ENCODE measurements around the gene OR1L6.

The OR1L6 gene

GRCh38 chr9:122788831-122789230 lies 46.7 kb downstream of the OR1L6 start, which contains the start of gene OR5C1:
Gene OR5C1, plus strand, starts transcription at chr9:122788933. Its CDS starts 0 bp downstream, at chr9:122788933.
- no peaks in the 10 kb centered on the region for H3K4me1 ChIP-seq (ENCODE audit: control extremely low read depth in 1 of 4, control insufficient read depth in 4 of 4, insufficient read depth in 4 of 4, low read length in 3 of 4)
- ChIA-PET POLR2A (no interaction called here), CTCF (no interaction called here)
- no peak within 1 kb of the TSS for H3K27ac ChIP-seq (ENCODE audit: insufficient read depth in 1 of 2, low read depth in 1 of 2, low read length in 2 of 2, poor library complexity in 1 of 2, severe bottlenecking in 2 of 2)
- H3K27me3 ChIP-seq (replicated peaks in 2 of 5; ENCODE audit: control insufficient read depth in 4 of 5, insufficient read depth in 5 of 5, low read length in 4 of 5) = no peaks in the 10 kb centered on the region
- WGBS (ENCODE audit: insufficient coverage) = 98% methylated on average over 12 of the region's 12 CpGs
- no peak for DNase-seq
- no peak within 1 kb of the TSS for H3K4me3 ChIP-seq (ENCODE audit: control insufficient read depth in 1 of 7, extremely low read depth in 1 of 7, insufficient read depth in 4 of 7, low read depth in 2 of 7, low read length in 6 of 7)
- H3K36me3 ChIP-seq (ENCODE audit: control insufficient read depth in 4 of 4, insufficient read depth in 4 of 4, low read length in 3 of 4) = no peaks in the 10 kb centered on the region
- no peaks in the 10 kb centered on the region for H3K9me3 ChIP-seq (ENCODE audit: control extremely low read depth in 1 of 5, control insufficient read depth in 4 of 5, insufficient read depth in 2 of 5, low read depth in 1 of 5, low read length in 4 of 5)

- 97% methylated on average over 28 of the region's 28 CpGs for WGBS (ENCODE audit: insufficient coverage)
- DNase-seq = no peak
- ChIA-PET POLR2A (no interaction called here), CTCF (interaction anchor here (1.2 kb wide), 1 partner anchor 18 kb away, joined by 3 read pairs; no protein-coding TSS in a partner anchor)
- Histone ChIP-seq H3K27ac (ENCODE audit: insufficient read depth in 1 of 2, low read depth in 1 of 2, low read length in 2 of 2, poor library complexity in 1 of 2, severe bottlenecking in 2 of 2) (no peak overlapping the region), H3K9me3 (ENCODE audit: control extremely low read depth in 1 of 5, control insufficient read depth in 4 of 5, insufficient read depth in 2 of 5, low read depth in 1 of 5, low read length in 4 of 5) (no peaks in the 10 kb centered on the region), H3K36me3 (ENCODE audit: control insufficient read depth in 4 of 4, insufficient read depth in 4 of 4, low read length in 3 of 4) (no peaks in the 10 kb centered on the region), H3K27me3 (replicated peaks in 2 of 5; ENCODE audit: control insufficient read depth in 4 of 5, insufficient read depth in 5 of 5, low read length in 4 of 5) (no peaks in the 10 kb centered on the region), H3K4me3 (ENCODE audit: control insufficient read depth in 1 of 7, extremely low read depth in 1 of 7, insufficient read depth in 4 of 7, low read depth in 2 of 7, low read length in 6 of 7) (no peak overlapping the region), H3K4me1 (ENCODE audit: control extremely low read depth in 1 of 4, control insufficient read depth in 4 of 4, insufficient read depth in 4 of 4, low read length in 3 of 4) (peaks cover 0 to 4% (median 0%) of the 10 kb centered on the region in 4 experiments)
Observed at GRCh38 chr9:122789256-122790046, 47.3 kb downstream of the OR1L6 start.

- POLR2A ChIA-PET = no interaction called here
- Histone ChIP-seq H3K27me3 (replicated peaks in 2 of 5; ENCODE audit: control insufficient read depth in 4 of 5, insufficient read depth in 5 of 5, low read length in 4 of 5) (no peaks in the 10 kb centered on the region), H3K4me3 (ENCODE audit: control insufficient read depth in 1 of 7, extremely low read depth in 1 of 7, insufficient read depth in 4 of 7, low read depth in 2 of 7, low read length in 6 of 7) (no peak overlapping the region), H3K36me3 (ENCODE audit: control insufficient read depth in 4 of 4, insufficient read depth in 4 of 4, low read length in 3 of 4) (no peaks in the 10 kb centered on the region), H3K9me3 (ENCODE audit: control extremely low read depth in 1 of 5, control insufficient read depth in 4 of 5, insufficient read depth in 2 of 5, low read depth in 1 of 5, low read length in 4 of 5) (no peaks in the 10 kb centered on the region), H3K27ac (ENCODE audit: insufficient read depth in 1 of 2, low read depth in 1 of 2, low read length in 2 of 2, poor library complexity in 1 of 2, severe bottlenecking in 2 of 2) (no peak overlapping the region), H3K4me1 (ENCODE audit: control extremely low read depth in 1 of 4, control insufficient read depth in 4 of 4, insufficient read depth in 4 of 4, low read length in 3 of 4) (peaks cover 0 to 4% (median 0%) of the 10 kb centered on the region in 4 experiments)
- DNase-seq = no peak
- CTCF ChIA-PET = no interaction called here
- WGBS (ENCODE audit: insufficient coverage) = 100% methylated on average over 1 of the region's 5 CpGs
Observed at GRCh38 chr9:122791872-122792669, 50.0 kb downstream of the OR1L6 start.

GRCh38 chr9:122797316-122798063 lies 55.4 kb downstream of the OR1L6 start:
- Histone ChIP-seq H3K36me3 (ENCODE audit: control insufficient read depth in 4 of 4, insufficient read depth in 4 of 4, low read length in 3 of 4) (no peaks in the 10 kb centered on the region), H3K27ac (ENCODE audit: insufficient read depth in 1 of 2, low read depth in 1 of 2, low read length in 2 of 2, poor library complexity in 1 of 2, severe bottlenecking in 2 of 2) (no peak overlapping the region), H3K4me1 (ENCODE audit: control extremely low read depth in 1 of 4, control insufficient read depth in 4 of 4, insufficient read depth in 4 of 4, low read length in 3 of 4) (peaks cover 0 to 4% (median 0%) of the 10 kb centered on the region in 4 experiments), H3K27me3 (replicated peaks in 2 of 5; ENCODE audit: control insufficient read depth in 4 of 5, insufficient read depth in 5 of 5, low read length in 4 of 5) (no peaks in the 10 kb centered on the region), H3K9me3 (ENCODE audit: control extremely low read depth in 1 of 5, control insufficient read depth in 4 of 5, insufficient read depth in 2 of 5, low read depth in 1 of 5, low read length in 4 of 5) (no peaks in the 10 kb centered on the region), H3K4me3 (ENCODE audit: control insufficient read depth in 1 of 7, extremely low read depth in 1 of 7, insufficient read depth in 4 of 7, low read depth in 2 of 7, low read length in 6 of 7) (no peak overlapping the region)
- 100% methylated on average over 6 of the region's 6 CpGs for WGBS (ENCODE audit: insufficient coverage)
- no peak for DNase-seq
- ChIA-PET POLR2A (no interaction called here), CTCF (no interaction called here)

All from common myeloid progenitor, CD34-positive (primary cell).